GM13977 (cell line): Measurements from ENCODE around the gene SCARB1.

Experiments used
- DNase-seq: peaks from one replicate; pipeline ENCODE4 v3.0.0; 2012; ENCODE audit warnings: low spot score
- CTCF ChIP-seq: IDR thresholded peaks from 2 replicates; pipeline ENCODE4 v1.5.1; 2012; ENCODE audit warnings: mild to moderate bottlenecking, control low read depth; ENCODE audit not compliant: insufficient read depth; ENCODE audit errors: extremely low read depth, missing control alignments
- in situ Hi-C: fragments of 300-500 bp; cut with MboI; formaldehyde crosslinking; loops from one replicate; pipeline ENCODE4 v1.12.0; 2022; ENCODE audit warnings: low sequenced_read_pairs, low pct_unique_long_range_greater_than_20kb, mixed read lengths, inconsistent platforms; ENCODE audit not compliant: unreplicated experiment

The SCARB1 gene

GRCh38 chr12:124872068-124872719 lies 8.5 kb upstream of the SCARB1 start:
- in situ Hi-C loops: no loop called here
- no peak for TF ChIP-seq CTCF
- no peak for DNase-seq

- in situ Hi-C loops: no loop called here
- no peak for DNase-seq
- no peak for TF ChIP-seq CTCF
Measured at GRCh38 chr12:124871297-124871696, 7.6 kb upstream of the SCARB1 start.

- DNase-seq: no peak
- TF ChIP-seq CTCF: no peak
- in situ Hi-C loops: no loop called here
Measured at GRCh38 chr12:124870515-124870914, 6.9 kb upstream of the SCARB1 start.

- in situ Hi-C loops: no loop called here
- TF ChIP-seq CTCF: no peak
- DNase-seq: no peak
Measured at GRCh38 chr12:124869059-124869665, 5.5 kb upstream of the SCARB1 start.

GRCh38 chr12:124868252-124869058 lies 4.8 kb upstream of the SCARB1 start:
- in situ Hi-C loops: no loop called here
- DNase-seq: no peak
- TF ChIP-seq CTCF: no peak

GRCh38 chr12:124867401-124867930 lies 3.8 kb upstream of the SCARB1 start:
- no peak for DNase-seq
- no peak for TF ChIP-seq CTCF
- in situ Hi-C loops: no loop called here
